ENCODE measurements around the gene FAM107A. TPM values are rescaled to one million over a fixed set of nuclear protein-coding genes. Genes with fewer than 3 reads are reported as not detected.
"Not testable (repeated sequence)": the region's sequence is repeated elsewhere in the genome, so short reads cannot be mapped to it uniquely, and the experiment has no call there.

FAM107A gene
- total RNA-seq, 1 experiment from 2014 or later = 0.42 TPM

- DNase-seq (ENCODE audit: low read depth) = peak; percentile 29
Observed at GRCh38 chr3:58536501-58537411, 40.4 kb downstream of the FAM107A start, which contains the start of gene ACOX2. ACOX2 (minus strand) TSS chr3:58537190; CDS start chr3:58535106, 2,084 bp downstream.

GRCh38 chr3:58535531-58536500 lies 41.4 kb downstream of the FAM107A start:
- peak; percentile 75 for DNase-seq (ENCODE audit: low read depth)

DNA sequence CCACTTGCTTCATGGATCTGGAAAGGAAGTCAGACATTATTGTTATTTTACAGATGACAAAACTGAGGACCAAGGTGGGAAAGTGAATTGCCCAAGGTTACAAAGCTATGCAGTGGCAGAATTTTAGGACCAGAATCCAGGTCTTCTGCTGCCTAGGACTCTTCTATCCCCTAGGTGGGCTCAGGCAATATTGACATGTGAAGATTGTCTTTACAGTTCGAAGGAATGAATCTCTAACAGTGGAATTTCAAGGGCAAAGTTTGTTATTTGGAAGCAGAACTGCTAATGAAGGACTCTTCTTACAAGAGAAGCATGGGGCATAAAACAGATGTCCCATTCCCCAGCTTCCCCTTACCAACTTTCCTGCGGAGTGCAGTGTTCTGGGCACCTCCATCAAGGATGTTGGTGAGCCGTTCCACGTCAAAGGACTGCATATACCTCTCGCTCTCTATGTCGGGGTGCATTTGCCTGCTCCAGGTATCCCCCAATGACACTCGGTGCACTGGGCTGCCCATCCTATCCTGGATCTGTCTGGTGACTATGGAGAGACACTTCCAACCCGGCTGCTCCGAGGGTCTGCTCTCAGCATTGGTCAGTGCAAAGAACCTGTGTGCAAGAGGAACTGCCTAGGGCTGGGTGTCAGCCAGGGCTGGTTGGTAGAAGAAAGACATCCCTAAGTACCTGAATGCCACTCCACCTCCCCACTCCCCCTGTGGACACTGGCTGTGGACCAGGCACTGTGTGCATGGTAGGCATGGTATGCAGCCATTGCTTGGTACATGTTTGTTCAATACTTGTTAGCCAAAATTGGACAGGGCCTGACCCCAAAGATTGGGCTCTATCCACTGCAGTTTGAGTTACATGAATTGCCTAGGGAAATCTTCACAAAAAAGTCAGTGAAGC lies 42.3 kb downstream of the FAM107A start:
- DNase-seq (ENCODE audit: low read depth) = no peak

DNA sequence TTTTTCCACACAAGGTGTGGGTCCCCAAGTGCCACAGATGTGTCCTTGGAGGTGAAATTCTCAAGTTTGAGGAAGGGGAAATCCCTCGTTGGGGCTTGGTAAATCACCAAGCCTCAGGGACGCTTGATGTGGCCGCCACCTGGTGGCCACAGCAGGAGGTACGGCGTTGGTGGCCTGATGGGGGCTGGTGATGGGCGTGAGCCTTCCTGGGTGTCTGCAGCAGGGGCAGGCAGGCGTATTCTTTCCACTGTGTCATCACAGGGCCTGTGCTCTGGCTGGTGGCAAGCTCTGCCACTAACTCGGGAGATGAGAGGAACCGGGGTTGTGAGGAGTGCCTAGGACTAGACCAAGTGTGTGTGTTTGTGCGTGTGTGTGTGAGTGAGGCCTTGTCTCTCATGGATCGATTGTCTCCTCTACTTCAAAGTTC lies 44.4 kb downstream of the FAM107A start:
- peak; percentile 59 for DNase-seq (ENCODE audit: low read depth)

GRCh38 chr3:58531956-58532355 lies 45.2 kb downstream of the FAM107A start:
- peak; percentile 43 for DNase-seq (ENCODE audit: low read depth)

GRCh38 chr3:58531555-58531954 lies 45.6 kb downstream of the FAM107A start:
- DNase-seq (ENCODE audit: low read depth) = no peak

- no peak for DNase-seq (ENCODE audit: low read depth)
Observed at GRCh38 chr3:58530354-58530865, 46.8 kb downstream of the FAM107A start.

GRCh38 chr3:58529516-58530353 lies 47.5 kb downstream of the FAM107A start:
- no peak for DNase-seq (ENCODE audit: low read depth)

DNA sequence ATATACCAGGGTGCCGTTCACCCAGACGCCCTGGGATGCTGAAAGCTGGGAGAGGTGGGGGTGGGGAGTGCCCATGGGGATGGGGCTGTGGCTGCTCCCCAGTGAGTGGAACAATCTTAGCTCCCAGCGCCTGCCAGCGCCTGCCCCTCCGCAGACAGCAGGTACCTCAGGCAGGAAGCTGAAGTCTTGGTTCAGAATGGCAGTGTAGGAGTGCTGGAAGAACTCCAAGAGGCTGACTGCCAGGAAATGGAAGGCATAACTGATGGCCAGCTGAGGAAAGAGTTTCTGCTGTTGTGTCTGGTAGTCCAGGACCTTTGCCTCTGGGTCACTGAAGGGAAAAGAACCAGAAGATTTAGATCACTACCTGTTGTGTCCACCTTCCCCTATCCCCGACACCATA lies 48.6 kb downstream of the FAM107A start:
- peak; percentile 83 for DNase-seq (ENCODE audit: low read depth)

- not testable (repeated sequence) for DNase-seq (ENCODE audit: low read depth)
Observed at GRCh38 chr3:58527440-58527839, 49.8 kb downstream of the FAM107A start.

DNA sequence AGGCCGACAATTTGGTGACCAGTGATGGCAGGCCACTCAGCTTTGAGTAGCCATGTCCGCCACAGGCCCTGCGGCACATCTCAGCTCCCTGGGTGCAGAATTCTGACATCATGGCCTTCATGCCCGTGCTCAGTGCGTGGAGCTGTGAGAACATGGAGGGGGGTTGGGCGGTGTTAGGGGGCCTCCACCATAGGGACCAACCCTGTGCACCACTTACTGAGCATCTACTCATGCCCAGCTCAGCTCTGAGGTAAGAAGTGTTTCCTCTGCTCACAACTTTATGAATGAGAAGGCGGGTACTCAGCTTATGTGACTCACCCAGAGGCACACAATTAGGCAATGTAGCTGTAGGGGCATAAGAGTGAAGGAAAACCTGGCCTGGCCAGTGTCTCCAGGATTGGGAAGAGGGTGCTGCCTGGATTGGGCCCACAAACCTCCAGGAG lies 50.7 kb downstream of the FAM107A start:
- peak; percentile 89 for DNase-seq (ENCODE audit: low read depth)

DNA sequence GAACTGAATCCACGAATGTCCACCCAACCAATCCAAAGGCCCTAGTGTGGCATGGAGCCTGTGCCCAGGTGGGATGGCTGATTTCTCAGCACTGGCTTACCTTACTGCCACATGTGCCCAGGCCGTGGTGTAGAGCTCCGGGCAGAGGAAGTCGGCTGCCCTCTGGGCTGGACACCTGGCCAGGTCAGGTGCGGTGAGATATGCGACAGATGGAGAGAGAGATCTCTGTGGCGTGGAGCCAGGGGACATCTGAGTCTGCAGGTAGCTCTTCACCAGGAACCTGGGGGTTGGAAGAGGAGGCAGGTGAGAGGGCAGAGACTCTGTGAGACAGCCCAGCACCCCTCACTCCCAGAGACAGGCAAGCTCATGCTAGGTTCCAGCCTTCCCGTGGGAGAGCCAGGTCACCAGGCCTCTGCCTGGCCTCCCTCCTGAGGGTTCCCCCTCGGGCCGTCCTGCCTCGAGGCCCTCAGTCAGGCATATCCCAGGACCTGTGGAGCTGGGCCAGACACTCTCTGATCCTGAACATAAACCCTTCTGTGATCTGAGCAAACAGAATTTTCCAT lies 52.8 kb downstream of the FAM107A start:
- DNase-seq (ENCODE audit: low read depth) = no peak

- DNase-seq (ENCODE audit: low read depth) = no peak
Observed at GRCh38 chr3:58522759-58523425, 54.3 kb downstream of the FAM107A start.

DNA sequence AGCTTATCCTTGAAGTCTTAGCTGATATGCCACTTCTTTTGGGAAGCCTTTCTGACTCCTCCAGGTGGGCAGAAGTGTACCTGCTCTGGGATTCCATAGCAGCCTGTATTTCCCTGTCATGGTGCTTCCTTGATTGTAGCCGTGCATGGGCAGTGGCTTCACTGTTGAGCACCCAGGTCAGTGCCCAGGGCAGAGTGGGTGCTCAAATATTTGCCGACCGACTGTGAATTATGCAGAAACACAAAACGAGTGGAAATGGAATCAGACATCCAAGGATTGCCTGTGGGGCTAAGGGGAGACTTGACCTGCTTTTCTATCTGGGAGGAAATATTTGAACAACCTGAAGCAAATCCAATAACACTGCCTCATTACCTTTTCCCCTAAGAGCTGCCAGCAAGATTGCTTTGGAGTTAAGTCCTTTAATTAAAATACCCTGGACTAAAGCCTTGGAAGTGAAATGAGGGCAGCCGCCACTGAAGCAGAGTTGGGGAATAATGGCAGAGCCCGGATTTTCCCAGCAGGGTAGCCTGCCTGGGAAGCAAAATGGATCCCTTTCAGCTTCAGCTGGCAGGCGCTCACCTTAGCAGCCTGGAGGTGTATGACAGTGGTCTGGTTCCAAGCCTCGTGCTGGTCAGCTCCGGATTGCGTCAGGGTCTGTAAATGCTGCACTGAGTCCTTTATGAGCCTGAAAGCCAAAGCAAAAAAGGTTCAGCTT lies 55.1 kb downstream of the FAM107A start:
- DNase-seq (ENCODE audit: low read depth) = no peak

GRCh38 chr3:58521336-58521670 lies 55.9 kb downstream of the FAM107A start:
- DNase-seq (ENCODE audit: low read depth) = no peak

DNA sequence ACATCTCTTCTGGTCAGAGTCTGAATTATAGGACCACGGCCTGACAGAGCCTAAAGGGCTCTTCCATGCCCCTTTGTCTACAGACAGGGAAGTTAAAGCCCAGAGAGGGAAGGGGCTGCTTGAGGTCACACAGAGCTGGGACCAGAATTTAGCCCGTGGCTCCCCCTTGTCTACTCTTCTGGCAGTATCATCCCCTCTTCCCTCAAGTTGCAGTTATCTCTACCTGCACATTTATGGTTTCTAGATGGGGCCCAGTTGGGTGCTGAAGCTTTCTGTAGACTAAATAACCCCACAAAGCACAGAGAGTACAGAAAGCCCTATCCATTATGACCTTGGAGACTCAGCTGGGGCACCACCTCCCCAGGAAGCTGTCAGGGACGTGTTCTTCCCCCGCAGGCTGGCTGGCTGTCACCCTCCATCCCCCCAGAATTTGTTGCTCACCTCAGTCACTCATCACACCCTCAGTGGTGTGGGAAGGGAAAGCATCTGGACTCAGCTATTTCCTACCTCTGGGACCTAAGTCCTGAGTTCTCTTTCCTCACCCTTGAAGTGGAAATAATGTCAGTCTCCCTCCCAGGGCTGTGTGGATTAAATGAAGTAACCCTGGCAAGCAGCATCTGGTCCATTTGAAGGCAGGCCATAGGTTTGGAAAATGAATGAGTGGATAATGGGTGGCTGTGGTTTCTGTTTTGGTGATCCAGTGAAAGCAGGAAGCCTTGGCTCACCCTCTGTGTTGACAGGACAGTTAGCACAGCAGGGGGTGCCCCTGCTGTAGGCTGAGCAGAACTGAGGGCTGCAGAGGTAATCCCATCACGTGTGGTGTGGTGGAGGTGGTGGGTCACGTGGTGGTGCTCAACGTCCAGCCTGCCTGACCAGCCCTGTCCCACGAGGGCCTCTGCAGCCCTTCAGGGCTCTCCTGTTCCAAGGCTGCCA lies 56.5 kb downstream of the FAM107A start:
- peak; percentile 55 for DNase-seq (ENCODE audit: low read depth)

DNA sequence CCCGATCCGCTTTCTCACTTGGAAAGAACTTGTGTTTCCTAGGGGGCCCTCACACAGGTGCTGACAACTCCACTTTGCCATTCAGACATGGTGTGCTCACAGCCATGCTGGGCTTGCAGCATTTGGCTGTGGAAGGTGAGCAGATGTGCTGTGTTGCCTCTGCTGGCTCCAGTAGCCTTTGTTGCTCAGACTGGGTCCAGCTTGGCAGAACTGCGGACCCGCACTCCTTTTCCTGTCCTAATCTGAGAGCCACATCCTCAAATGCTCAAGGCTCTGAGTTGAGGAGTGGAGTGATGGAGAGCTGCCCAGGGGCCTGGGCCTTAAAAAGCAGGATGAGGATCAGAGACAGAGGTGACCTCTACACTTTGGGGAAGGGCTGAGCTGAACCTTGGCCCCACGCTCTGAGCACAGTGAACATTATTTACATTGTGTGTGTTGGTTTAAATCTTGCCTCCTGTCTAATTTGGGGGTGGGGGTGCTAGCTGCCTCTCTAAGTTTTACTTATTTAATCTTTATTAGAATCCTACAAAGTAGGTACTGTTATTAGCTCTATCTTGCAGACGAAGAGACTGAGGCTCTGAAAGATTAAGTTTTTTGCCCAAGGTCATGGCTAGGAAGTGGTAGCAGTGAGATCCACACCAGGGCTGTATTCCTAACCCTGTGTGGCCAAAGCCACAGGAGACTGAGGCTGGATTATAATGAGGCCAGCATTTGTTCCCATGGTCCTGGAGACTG lies 57.4 kb downstream of the FAM107A start:
- DNase-seq (ENCODE audit: low read depth) = no peak

All from M059J (cell line).